ENCODE measurements around the gene VSIR. TPM values are rescaled to one million over a fixed set of nuclear protein-coding genes. Genes with fewer than 3 reads are reported as not detected.

The VSIR gene
- total and polyA plus RNA-seq, 10 of the 15 experiments (the other 5 are each of a cell fraction or from before 2014, with no cell fraction given), result 0.19 to 12.5 (median 6.7) TPM

DNA sequence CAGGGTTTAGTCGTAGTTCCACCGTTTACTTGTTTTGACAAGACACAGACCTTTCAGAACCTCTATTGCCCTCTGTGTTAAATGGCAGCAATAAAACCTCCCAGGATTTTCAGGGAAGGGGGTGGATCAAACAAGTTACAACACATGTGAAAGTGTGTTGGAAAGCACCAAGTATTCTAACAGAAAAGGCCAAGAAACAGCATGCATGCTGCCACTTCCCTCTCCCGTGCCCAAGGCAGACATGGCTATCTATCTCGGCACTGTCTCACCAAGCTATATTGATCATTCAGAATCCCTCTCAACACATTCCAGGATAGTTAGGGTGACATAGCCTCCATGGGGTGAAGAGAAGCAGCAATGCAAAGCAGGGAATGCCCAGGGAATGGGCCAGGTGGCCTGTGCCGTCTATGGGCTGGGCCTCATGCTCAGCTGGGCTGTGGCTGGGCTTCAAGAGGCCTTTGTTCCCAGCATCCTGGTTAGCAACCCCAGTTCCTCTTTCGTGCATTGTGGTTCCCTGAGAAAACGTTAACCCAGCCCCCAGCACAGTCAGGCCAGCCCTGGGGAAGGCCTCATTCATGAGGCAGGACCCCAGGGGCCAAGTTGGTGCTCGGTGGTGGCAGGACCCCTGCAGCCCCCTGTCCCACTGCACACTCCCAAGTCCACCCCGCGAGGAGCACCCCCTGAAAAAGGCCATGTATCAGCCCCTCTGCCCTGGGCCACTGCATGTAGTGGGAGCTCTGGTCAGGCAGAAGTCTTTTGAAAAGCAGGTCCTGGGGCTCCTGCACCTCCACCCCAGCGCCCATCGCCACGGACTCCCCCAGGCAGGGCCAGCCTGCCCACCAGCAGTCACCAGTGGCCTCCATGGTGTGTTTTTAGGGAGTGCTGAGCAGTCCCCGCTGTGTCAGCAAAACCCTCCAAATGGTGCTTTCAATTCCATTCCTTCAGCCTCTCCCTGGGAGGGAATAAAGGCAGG is 25.5 kb downstream of the VSIR start (continued):
- no peak for TF ChIP-seq E2F8 (IDR thresholded peaks at IDR 0.05; ENCODE audit: low read depth, partially characterized antibody)
- TF ChIP-seq, protein P1, sequence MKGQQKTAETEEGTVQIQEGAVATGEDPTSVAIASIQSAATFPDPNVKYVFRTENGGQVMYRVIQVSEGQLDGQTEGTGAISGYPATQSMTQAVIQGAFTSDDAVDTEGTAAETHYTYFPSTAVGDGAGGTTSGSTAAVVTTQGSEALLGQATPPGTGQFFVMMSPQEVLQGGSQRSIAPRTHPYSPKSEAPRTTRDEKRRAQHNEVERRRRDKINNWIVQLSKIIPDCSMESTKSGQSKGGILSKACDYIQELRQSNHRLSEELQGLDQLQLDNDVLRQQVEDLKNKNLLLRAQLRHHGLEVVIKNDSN (IDR thresholded peaks at IDR 0.05; ENCODE audit: borderline replicate concordance, extremely low read length, insufficient read depth, low read depth, low read length), result no peak
- peak; percentile 44 for TF ChIP-seq RELA (IDR thresholded peaks at IDR 0.05; ENCODE audit: borderline replicate concordance, partially characterized antibody)
- TF ChIP-seq TCF3 (IDR thresholded peaks at IDR 0.05; ENCODE audit: borderline replicate concordance, insufficient read depth, low read depth, low read length), result peak; percentile 51; the same call in 1 of the 2 replicates
- no peak for TF ChIP-seq MEF2A (IDR thresholded peaks at IDR 0.05; ENCODE audit: insufficient read depth, low read depth, low read length)
- TF ChIP-seq EED (IDR thresholded peaks at IDR 0.05; ENCODE audit: low read depth), result peak; percentile 83
- no peak for TF ChIP-seq SRF (IDR thresholded peaks at IDR 0.05; ENCODE audit: low read depth in 2 of 2, low read length in 2 of 2)
- TF ChIP-seq CREM (IDR thresholded peaks at IDR 0.05; ENCODE audit: low read depth), result no peak; the same call in 1 of the 2 replicates
- TF ChIP-seq DPF2 (IDR thresholded peaks at IDR 0.05), result peak; percentile 67
- 0 out of 2 replicates have a peak, but pooled peaks have one; percentile 53 for TF ChIP-seq POLR2AphosphoS5 (IDR thresholded peaks at IDR 0.05; ENCODE audit: low read length)
- TF ChIP-seq WRNIP1 (IDR thresholded peaks at IDR 0.05; ENCODE audit: borderline replicate concordance, low read depth, low read length), result no peak
- peak; percentile 85 for TF ChIP-seq IKZF1 (conservative IDR thresholded peaks at IDR 0.05)
- TF ChIP-seq ASH2L (IDR thresholded peaks at IDR 0.05; ENCODE audit: borderline replicate concordance, low read depth), result no peak
- TF ChIP-seq, protein P2, sequence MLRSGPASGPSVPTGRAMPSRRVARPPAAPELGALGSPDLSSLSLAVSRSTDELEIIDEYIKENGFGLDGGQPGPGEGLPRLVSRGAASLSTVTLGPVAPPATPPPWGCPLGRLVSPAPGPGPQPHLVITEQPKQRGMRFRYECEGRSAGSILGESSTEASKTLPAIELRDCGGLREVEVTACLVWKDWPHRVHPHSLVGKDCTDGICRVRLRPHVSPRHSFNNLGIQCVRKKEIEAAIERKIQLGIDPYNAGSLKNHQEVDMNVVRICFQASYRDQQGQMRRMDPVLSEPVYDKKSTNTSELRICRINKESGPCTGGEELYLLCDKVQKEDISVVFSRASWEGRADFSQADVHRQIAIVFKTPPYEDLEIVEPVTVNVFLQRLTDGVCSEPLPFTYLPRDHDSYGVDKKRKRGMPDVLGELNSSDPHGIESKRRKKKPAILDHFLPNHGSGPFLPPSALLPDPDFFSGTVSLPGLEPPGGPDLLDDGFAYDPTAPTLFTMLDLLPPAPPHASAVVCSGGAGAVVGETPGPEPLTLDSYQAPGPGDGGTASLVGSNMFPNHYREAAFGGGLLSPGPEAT (IDR thresholded peaks at IDR 0.05; ENCODE audit: low read depth), result peak; percentile 77; the same call in 1 of the 2 replicates
- TF ChIP-seq, protein P3, sequence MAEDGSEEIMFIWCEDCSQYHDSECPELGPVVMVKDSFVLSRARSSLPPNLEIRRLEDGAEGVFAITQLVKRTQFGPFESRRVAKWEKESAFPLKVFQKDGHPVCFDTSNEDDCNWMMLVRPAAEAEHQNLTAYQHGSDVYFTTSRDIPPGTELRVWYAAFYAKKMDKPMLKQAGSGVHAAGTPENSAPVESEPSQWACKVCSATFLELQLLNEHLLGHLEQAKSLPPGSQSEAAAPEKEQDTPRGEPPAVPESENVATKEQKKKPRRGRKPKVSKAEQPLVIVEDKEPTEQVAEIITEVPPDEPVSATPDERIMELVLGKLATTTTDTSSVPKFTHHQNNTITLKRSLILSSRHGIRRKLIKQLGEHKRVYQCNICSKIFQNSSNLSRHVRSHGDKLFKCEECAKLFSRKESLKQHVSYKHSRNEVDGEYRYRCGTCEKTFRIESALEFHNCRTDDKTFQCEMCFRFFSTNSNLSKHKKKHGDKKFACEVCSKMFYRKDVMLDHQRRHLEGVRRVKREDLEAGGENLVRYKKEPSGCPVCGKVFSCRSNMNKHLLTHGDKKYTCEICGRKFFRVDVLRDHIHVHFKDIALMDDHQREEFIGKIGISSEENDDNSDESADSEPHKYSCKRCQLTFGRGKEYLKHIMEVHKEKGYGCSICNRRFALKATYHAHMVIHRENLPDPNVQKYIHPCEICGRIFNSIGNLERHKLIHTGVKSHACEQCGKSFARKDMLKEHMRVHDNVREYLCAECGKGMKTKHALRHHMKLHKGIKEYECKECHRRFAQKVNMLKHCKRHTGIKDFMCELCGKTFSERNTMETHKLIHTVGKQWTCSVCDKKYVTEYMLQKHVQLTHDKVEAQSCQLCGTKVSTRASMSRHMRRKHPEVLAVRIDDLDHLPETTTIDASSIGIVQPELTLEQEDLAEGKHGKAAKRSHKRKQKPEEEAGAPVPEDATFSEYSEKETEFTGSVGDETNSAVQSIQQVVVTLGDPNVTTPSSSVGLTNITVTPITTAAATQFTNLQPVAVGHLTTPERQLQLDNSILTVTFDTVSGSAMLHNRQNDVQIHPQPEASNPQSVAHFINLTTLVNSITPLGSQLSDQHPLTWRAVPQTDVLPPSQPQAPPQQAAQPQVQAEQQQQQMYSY (CRISPR knock-in tag; IDR thresholded peaks at IDR 0.05), result no peak
- peak; percentile 69; the same call in 1 of the 2 replicates for TF ChIP-seq CHD2 (IDR thresholded peaks at IDR 0.05; ENCODE audit: borderline replicate concordance, low read depth, low read length)
- TF ChIP-seq SIX5 (IDR thresholded peaks at IDR 0.05; ENCODE audit: low read depth, low read length, severe bottlenecking), result no peak
- no peak for TF ChIP-seq SREBF1 (IDR thresholded peaks at IDR 0.05; ENCODE audit: low read length)
- TF ChIP-seq MXI1 (IDR thresholded peaks at IDR 0.05; ENCODE audit: low read depth, low read length), result no peak
- TF ChIP-seq MTA3 (IDR thresholded peaks at IDR 0.05; ENCODE audit: borderline replicate concordance, low read length), result 0 out of 2 replicates have a peak, but pooled peaks have one; percentile 62
